DMS114 treated with DMSO at 0.1 percent for 48 hours (cell line): ENCODE data around the gene METTL5.

Experiments used
- DNase-seq: peaks from one replicate; lab custom pipeline; 2025; ENCODE audit not compliant: unreplicated experiment; lab: John Stamatoyannopoulos, UW

Gene METTL5

GRCh38 chr2:169782513-169782912 lies 42.2 kb downstream of the METTL5 start:
- DNase-seq: no peak

DNA sequence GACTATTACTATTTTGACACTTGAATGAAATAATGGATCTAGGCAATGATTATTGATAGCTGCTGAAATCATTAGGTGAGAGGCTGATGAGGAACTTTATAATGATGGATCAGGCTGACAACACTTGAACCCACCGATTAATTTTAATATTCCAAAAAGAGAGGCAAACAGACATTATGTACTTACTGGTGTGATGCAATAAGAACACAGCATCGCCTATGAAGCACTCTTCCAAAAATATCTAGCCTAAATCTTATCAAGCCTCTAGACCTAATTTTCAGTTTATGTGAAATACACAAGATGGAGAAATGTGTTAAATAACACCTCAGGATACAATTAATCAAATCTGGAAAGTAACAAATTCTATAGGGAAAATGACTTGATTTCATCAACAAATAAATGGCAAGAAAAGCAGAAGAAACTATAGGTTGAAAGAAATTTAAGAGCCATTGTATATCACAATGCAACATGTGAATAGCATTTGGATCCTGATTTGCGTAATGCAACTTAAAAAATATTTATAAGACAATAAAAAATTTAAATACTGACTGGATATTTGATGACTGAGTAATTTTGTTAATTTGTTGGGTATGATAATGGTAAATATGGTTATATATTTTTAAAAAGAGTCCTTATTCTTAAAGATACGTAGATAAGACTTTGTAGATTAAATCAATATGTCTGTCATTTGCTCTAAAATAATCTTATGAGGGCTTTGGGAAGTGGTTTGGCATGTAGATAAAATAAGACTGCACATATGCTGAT lies 43.3 kb downstream of the METTL5 start:
- DNase-seq: no peak

GRCh38 chr2:169778446-169778845 lies 46.3 kb downstream of the METTL5 start:
- no peak for DNase-seq

DNA sequence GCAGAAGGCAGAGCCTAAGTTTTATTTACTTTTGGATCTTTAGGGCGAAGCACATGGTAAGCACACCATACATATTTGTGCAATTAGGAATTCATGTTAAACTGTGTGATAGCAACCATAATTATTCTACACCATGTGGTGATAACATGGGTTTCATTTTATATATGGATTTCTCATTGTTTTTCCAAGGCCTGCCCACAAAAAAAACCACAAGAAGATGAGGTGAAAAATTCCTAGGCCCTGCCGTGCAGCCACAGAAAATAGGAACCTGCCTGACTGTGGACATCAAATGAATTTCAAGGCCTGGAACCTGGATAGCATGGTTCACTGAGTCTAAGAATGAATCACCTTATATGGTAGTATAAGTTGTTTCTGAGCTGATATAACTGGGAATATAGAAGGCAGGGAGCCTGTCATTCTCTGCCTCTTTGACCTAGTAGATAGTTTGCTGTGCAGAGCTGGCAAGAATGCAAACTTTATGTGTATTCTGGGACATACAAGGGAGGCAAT lies 48.4 kb downstream of the METTL5 start:
- DNase-seq: no peak

- no peak for DNase-seq
These were observed 48.9 kb downstream of the METTL5 start for GRCh38 chr2:169775765-169776164.

- DNase-seq: no peak
These were observed 49.4 kb downstream of the METTL5 start for GRCh38 chr2:169775354-169775753.

GRCh38 chr2:169772651-169773050 lies 52.1 kb downstream of the METTL5 start:
- no peak for DNase-seq

DNA sequence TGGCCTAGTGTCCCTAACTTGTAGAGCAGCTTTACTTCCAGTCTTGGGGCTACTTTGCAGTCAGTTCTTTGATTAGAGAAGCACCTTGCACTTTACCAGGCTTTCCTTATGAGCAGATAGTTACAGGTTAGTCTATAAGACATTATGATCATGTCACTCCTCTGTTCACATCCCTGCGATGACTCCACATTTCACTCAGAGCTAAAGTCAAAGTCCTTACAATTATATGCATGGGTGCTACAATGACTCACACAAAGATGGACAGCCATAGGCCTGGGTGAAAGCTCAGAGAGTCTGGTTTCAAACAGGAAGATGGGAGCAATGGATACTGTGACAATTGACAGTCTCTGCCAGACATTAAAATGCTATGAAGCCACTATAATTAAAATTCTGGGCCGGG lies 53.1 kb downstream of the METTL5 start:
- DNase-seq: no peak

GRCh38 chr2:169771021-169771420 lies 53.7 kb downstream of the METTL5 start:
- no peak for DNase-seq

GRCh38 chr2:169768262-169768995 lies 56.3 kb downstream of the METTL5 start:
- no peak for DNase-seq

DNA sequence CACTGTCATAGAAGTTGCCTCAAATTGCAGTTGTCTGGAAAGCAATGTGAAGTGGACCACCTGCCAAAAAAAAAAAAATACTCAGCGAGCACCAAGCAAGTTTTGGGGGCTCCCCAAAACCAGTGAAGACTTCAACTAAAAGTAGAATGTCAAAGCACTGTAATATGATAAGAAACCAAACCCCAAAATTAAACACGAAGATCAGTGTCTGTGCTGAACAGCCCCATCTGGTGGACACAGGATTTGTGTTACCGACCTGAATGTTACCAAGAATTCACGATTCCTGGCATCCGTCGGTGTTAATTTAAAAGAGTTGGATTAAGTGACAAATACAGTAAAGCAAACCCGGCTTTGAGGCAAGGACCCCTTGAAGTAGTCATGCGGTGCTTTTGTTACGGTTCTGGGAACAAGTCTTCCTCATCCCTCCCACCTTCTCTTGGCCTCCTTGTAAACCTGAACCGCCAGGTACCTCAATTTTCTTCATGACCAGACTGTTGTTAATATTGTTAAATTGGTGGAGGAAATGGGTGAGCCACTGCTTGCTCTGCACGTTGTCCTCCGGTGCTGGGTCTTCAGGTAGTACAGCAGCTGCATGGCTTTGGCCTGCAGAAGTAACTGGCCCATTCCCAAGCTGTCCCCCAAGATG lies 57.3 kb downstream of the METTL5 start:
- no peak for DNase-seq

- DNase-seq: no peak
These were observed 59.2 kb downstream of the METTL5 start for GRCh38 chr2:169765523-169765922.

GRCh38 chr2:169761970-169762292 lies 62.8 kb downstream of the METTL5 start:
- no peak for DNase-seq
